ENCODE measurements around the gene KLHDC8A.

DNA sequence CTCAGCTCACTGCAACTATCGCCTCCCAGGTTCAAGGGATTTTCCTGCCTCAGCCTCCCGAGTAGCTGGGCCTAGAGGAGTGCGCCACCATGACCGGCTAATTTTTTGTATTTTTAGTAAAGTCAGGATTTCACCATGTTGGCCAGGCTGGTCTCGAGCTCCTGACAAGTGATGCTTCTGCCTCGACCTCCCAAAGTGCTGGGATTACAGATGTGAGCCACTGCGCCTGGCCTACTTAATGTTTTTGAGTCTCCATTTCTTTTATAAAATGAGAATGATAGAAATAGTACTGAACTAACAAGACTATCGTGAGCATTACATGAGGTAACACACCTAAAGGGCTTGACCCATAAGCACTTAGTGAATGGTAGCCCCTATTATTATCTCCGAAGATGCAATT, 56.6 kb downstream of the KLHDC8A start:
- no peak for TF ChIP-seq POLR2A (IDR thresholded peaks at IDR 0.05; ENCODE audit: borderline replicate concordance, extremely low read depth, insufficient read depth, insufficient read length)
- no peak for TF ChIP-seq SIN3A (IDR thresholded peaks at IDR 0.05; ENCODE audit: low read depth)
- TF ChIP-seq YY1 (IDR thresholded peaks at IDR 0.05; ENCODE audit: extremely low read depth, insufficient replicate concordance, low read depth, low read length): no peak
- TF ChIP-seq, protein P1, sequence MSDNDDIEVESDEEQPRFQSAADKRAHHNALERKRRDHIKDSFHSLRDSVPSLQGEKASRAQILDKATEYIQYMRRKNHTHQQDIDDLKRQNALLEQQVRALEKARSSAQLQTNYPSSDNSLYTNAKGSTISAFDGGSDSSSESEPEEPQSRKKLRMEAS (IDR thresholded peaks at IDR 0.05): no peak
- TF ChIP-seq, protein P2, sequence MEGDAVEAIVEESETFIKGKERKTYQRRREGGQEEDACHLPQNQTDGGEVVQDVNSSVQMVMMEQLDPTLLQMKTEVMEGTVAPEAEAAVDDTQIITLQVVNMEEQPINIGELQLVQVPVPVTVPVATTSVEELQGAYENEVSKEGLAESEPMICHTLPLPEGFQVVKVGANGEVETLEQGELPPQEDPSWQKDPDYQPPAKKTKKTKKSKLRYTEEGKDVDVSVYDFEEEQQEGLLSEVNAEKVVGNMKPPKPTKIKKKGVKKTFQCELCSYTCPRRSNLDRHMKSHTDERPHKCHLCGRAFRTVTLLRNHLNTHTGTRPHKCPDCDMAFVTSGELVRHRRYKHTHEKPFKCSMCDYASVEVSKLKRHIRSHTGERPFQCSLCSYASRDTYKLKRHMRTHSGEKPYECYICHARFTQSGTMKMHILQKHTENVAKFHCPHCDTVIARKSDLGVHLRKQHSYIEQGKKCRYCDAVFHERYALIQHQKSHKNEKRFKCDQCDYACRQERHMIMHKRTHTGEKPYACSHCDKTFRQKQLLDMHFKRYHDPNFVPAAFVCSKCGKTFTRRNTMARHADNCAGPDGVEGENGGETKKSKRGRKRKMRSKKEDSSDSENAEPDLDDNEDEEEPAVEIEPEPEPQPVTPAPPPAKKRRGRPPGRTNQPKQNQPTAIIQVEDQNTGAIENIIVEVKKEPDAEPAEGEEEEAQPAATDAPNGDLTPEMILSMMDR (IDR thresholded peaks at IDR 0.05 in 2 of 3, conservative IDR thresholded peaks at IDR 0.05 in 1 of 3; ENCODE audit: borderline replicate concordance in 1 of 3, insufficient read depth in 1 of 3, low read depth in 2 of 3, low read length in 2 of 3): no peak
- TF ChIP-seq, protein P3, sequence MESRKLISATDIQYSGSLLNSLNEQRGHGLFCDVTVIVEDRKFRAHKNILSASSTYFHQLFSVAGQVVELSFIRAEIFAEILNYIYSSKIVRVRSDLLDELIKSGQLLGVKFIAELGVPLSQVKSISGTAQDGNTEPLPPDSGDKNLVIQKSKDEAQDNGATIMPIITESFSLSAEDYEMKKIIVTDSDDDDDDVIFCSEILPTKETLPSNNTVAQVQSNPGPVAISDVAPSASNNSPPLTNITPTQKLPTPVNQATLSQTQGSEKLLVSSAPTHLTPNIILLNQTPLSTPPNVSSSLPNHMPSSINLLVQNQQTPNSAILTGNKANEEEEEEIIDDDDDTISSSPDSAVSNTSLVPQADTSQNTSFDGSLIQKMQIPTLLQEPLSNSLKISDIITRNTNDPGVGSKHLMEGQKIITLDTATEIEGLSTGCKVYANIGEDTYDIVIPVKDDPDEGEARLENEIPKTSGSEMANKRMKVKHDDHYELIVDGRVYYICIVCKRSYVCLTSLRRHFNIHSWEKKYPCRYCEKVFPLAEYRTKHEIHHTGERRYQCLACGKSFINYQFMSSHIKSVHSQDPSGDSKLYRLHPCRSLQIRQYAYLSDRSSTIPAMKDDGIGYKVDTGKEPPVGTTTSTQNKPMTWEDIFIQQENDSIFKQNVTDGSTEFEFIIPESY (IDR thresholded peaks at IDR 0.05; ENCODE audit: extremely low read depth, insufficient replicate concordance, low read length): no peak
- TF ChIP-seq POLR2AphosphoS5 (IDR thresholded peaks at IDR 0.05; ENCODE audit: low read depth, low read length): no peak
- TF ChIP-seq RAD21 (IDR thresholded peaks at IDR 0.05; ENCODE audit: low read depth): no peak
- no peak for TF ChIP-seq JUND (IDR thresholded peaks at IDR 0.05)
- TF ChIP-seq CEBPB (IDR thresholded peaks at IDR 0.05; ENCODE audit: low read depth): no peak
- no peak for TF ChIP-seq FOSL1 (IDR thresholded peaks at IDR 0.05; ENCODE audit: low read depth)
- TF ChIP-seq EZH2 (IDR thresholded peaks at IDR 0.05): no peak
- no peak for TF ChIP-seq SP1 (IDR thresholded peaks at IDR 0.05; ENCODE audit: low read depth)
